GM10248 (cell line): ENCODE results near the gene FAM98C.

Experiments used
- CTCF ChIA-PET: fragments of 300-600 bp; sonication (Branson Sonifier 250); formaldehyde crosslinking; extraction: SDS; loops from one replicate; lab custom pipeline; 2021; ENCODE audit warnings: antibody characterized with exemption; lab: Yijun Ruan, JAX
- POLR2A ChIA-PET: fragments of 350-650 bp; sonication (Branson Sonifier 250); formaldehyde crosslinking; extraction: SDS; loops from one replicate; lab custom pipeline; 2020; ENCODE audit warnings: antibody characterized with exemption; lab: Yijun Ruan, JAX
- DNase-seq: peaks from one replicate; pipeline ENCODE4 v3.0.0; 2012; ENCODE audit errors: extremely low spot score
- CTCF ChIP-seq: IDR thresholded peaks from 2 replicates; pipeline ENCODE4 v1.5.1; 2012; ENCODE audit warnings: mild to moderate bottlenecking, low read depth; ENCODE audit errors: extremely low read depth, missing control alignments, control extremely low read depth

FAM98C gene

GRCh38 chr19:38402967-38403674 lies at the start of gene FAM98C:
Gene FAM98C, plus strand, starts transcription at chr19:38403093. Its CDS starts 61 bp downstream, at chr19:38403154.
- peak; percentile 100 for DNase-seq
- ChIA-PET POLR2A (interaction anchor here (0.6 to 1.9 kb wide), 12 partner anchors 13 to 1037 kb away, joined by 3 to 11 read pairs (median 4); partner anchors contain the start of genes GGN and PSMD8), CTCF (interaction anchor here (0.6 to 3.7 kb wide), 84 partner anchors 9 to 573 kb away, joined by 3 to 43 read pairs (median 4); partner anchors contain the start of genes EIF3K, FBXO17, GGN and MRPS12)
- peak; percentile 97 for TF ChIP-seq CTCF

GRCh38 chr19:38355728-38356725 lies 46.9 kb upstream of the FAM98C start:
- POLR2A ChIA-PET = no interaction called here

GRCh38 chr19:38358071-38358470 lies 44.8 kb upstream of the FAM98C start:
- TF ChIP-seq CTCF = no peak
- ChIA-PET CTCF (interaction anchor here (0.9 to 1.3 kb wide), 4 partner anchors 11 to 114 kb away, joined by 3 to 4 read pairs (median 3); no protein-coding TSS in a partner anchor), POLR2A (no interaction called here)
- DNase-seq = no peak

More at GRCh38 chr19:38355728-38356725, 46.9 kb upstream of the FAM98C start:
- TF ChIP-seq CTCF = no peak
- DNase-seq = no peak
- CTCF ChIA-PET = no interaction called here

- no peak for DNase-seq
- ChIA-PET POLR2A (no interaction called here), CTCF (interaction anchor here (1.0 to 1.3 kb wide), 3 partner anchors 12 to 115 kb away, joined by 3 to 6 read pairs (median 3); partner anchors contain the start of gene CATSPERG)
- TF ChIP-seq CTCF = no peak
These were observed 43.5 kb upstream of the FAM98C start for GRCh38 chr19:38359242-38360021.

- ChIA-PET POLR2A (interaction anchor here (1.3 kb wide), 1 partner anchor 14 kb away, joined by 5 read pairs; the partner anchor contains the start of gene PSMD8), CTCF (interaction anchor here (0.7 to 1.1 kb wide), 3 partner anchors 12 to 26 kb away, joined by 3 to 4 read pairs (median 3); partner anchors contain the start of gene CATSPERG)
- DNase-seq = no peak
- TF ChIP-seq CTCF = no peak
These were observed 42.5 kb upstream of the FAM98C start for GRCh38 chr19:38360351-38360750.
